HFFc6 (cell line): ENCODE measurements around the gene KRTAP2-4. TPM values are rescaled to one million over a fixed set of nuclear protein-coding genes. Genes with fewer than 3 reads are reported as not detected.
"Not testable (repeated sequence)": the region's sequence is repeated elsewhere in the genome, so short reads cannot be mapped to it uniquely, and the experiment has no call there.

Experiments used
- DNase-seq: peaks from one replicate; pipeline ENCODE4 v3.0.0-alpha.2; 2018
- H3K27ac Mint-ChIP-seq: 2 replicates; pipeline ENCODE4 v1.8.0; 2020; ENCODE audit warnings: mild to moderate bottlenecking, mixed read lengths
- H3K27me3 Mint-ChIP-seq: 2 replicates; pipeline ENCODE4 v1.8.0; 2021; ENCODE audit warnings: mild to moderate bottlenecking, moderate library complexity, mixed read lengths; ENCODE audit not compliant: insufficient read depth
- H3K36me3 Mint-ChIP-seq: 2 replicates; pipeline ENCODE4 v1.8.0; 2021; ENCODE audit warnings: low read depth, mixed read lengths
- H3K4me1 Mint-ChIP-seq: 2 replicates; pipeline ENCODE4 v1.8.0; 2020; ENCODE audit warnings: low read depth, mixed read lengths
- H3K4me3 Mint-ChIP-seq: 2 replicates; pipeline ENCODE4 v1.8.0; 2020; ENCODE audit warnings: mild to moderate bottlenecking, moderate library complexity, mixed read lengths
- H3K9me3 Mint-ChIP-seq: 2 replicates; pipeline ENCODE4 v1.8.0; 2020; ENCODE audit warnings: mild to moderate bottlenecking, mixed read lengths
- CTCF ChIP-seq: fragments of 200-600 bp; sonication (generic); IDR thresholded peaks from 2 replicates; pipeline ENCODE4 v1.5.0; 2021; ENCODE audit warnings: antibody characterized with exemption, mild to moderate bottlenecking
- total RNA-seq, 6 experiments: library from RNA; stranded (reverse); fragmentation: NEBNext Ultra II Directional; extraction: Animal tissue kit (Norgen Biotek cat#: 25700); gene quantifications; 2 replicates in 1 of 6; 3 replicates in 5 of 6; pipeline ENCODE4 v1.2.3, GENCODE V29; 2021

KRTAP2-4 gene
- total RNA-seq, 6 experiments from 2014 or later: not detected

DNA sequence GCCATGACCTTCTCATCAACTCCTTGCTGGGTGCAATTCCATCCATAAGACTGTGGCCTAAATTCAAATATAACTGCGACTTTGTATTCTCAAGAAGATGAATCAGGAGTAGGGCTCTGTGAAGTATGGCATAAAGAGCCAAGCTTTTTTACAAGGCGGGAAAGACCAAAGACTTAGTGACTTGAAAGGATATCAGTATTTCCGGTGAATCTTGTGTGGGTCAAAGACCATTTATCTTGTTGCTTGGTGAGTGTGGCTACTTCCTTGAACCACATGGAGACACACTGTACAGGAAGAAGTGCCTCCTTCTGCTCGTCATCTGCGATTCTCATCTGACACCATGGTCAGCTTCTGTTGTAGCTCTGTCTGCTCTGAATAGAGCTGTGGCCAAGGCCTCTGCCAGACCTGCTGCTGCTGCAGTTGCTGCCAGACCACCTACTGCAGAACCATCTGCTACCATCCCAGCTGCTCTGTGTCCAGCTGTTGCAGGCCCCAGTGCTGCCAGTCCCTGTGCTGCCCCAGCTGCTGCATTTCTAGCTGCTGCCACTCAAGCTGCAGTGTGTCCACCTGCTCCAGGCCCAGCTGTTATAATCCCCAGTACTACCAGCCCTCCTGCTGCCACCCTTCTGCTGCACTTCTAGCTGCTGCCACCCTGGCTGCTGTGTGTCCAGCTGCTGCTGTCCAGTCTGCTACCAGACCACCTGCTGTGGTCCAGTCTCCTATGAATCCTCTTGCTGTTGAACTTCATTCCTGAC lies 6.1 kb upstream of the KRTAP2-4 start:
- peaks cover 15% of the 10 kb centered on the region for H3K36me3 Mint-ChIP-seq
- H3K27me3 Mint-ChIP-seq: no peaks in the 10 kb centered on the region
- no peak overlapping the region for H3K4me3 Mint-ChIP-seq
- no peak for DNase-seq
- H3K27ac Mint-ChIP-seq: no peak overlapping the region
- TF ChIP-seq CTCF: no peak
- peaks cover 34% of the 10 kb centered on the region for H3K4me1 Mint-ChIP-seq
- H3K9me3 Mint-ChIP-seq: no peaks in the 10 kb centered on the region; the same call in 1 of the 2 replicates

- Mint-ChIP-seq H3K9me3 (no peaks in the 10 kb centered on the region), H3K27me3 (0 out of 2 replicates have a peak, but pooled peaks cover 3% of the 10 kb centered on the region), H3K4me3 (no peak overlapping the region), H3K4me1 (peaks cover 38% of the 10 kb centered on the region), H3K27ac (no peak overlapping the region), H3K36me3 (peaks cover 5% of the 10 kb centered on the region)
- DNase-seq: no peak
- TF ChIP-seq CTCF: no peak
Observed at GRCh38 chr17:41069031-41069430, 3.4 kb upstream of the KRTAP2-4 start.

DNA sequence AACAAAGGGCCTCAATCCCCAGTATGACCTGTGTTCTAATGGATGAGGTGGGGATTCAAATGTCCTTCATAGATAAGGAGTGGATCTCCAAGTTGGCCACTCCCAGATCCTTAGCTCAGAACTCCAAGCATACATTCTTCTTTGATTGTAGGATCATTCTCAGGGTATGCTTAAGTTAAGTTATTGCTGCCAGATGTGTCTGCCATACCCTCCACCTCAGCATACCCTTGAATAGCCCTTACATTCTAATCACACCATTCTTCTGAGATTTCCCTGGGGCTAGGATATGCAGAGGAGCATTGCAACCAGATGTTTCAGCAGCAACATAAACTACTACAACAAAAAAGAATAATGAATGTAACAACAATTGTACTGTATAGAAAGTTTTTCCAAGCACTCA lies 1.6 kb upstream of the KRTAP2-4 start:
- H3K9me3 Mint-ChIP-seq: no peaks in the 10 kb centered on the region

GRCh38 chr17:41065016-41065689 lies 526 bp downstream of the KRTAP2-4 start:
- Mint-ChIP-seq H3K27ac (peak overlapping the region; percentile 38; the same call in 1 of the 2 replicates), H3K4me1 (peaks cover 77% of the 10 kb centered on the region)
- H3K27me3 Mint-ChIP-seq, H3K9me3 Mint-ChIP-seq, DNase-seq, H3K4me3 Mint-ChIP-seq, H3K36me3 Mint-ChIP-seq: not testable (repeated sequence)

More for the DNA sequence above, 1.6 kb upstream of the KRTAP2-4 start:
- H3K4me3 Mint-ChIP-seq: no peak overlapping the region
- peak; percentile 43 for DNase-seq
- TF ChIP-seq CTCF: no peak
- H3K4me1 Mint-ChIP-seq: peaks cover 56% of the 10 kb centered on the region
- H3K27me3 Mint-ChIP-seq: 0 out of 2 replicates have a peak, but pooled peaks cover 3% of the 10 kb centered on the region
- peak overlapping the region; percentile 83 for H3K27ac Mint-ChIP-seq
- peaks cover 5% of the 10 kb centered on the region for H3K36me3 Mint-ChIP-seq

DNA sequence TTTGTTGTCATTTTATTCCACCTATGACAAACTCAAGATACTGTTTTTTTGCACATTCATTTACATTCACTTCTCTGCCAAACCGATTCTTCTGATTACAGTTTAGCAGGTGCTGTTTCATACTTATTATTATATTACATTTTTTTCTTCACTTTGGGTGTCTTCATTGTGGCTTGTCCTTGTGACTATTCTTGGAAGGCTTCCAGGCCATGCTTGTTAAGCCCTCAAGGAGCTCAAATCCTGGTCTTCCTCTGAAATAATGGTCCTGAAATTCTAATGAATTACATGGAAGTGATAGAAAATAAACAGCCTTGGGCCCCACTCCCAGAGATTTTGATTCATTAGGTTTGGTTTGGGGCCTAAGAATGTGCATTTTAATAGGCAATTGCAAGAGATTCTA lies 1.4 kb downstream of the KRTAP2-4 start:
- H3K36me3 Mint-ChIP-seq: peaks cover 5% of the 10 kb centered on the region
- no peak for DNase-seq
- peaks cover 6% of the 10 kb centered on the region for H3K27me3 Mint-ChIP-seq
- no peak overlapping the region for H3K4me3 Mint-ChIP-seq
- peak overlapping the region; percentile 93 for H3K27ac Mint-ChIP-seq
- no peaks in the 10 kb centered on the region for H3K9me3 Mint-ChIP-seq
- no peak for TF ChIP-seq CTCF
- H3K4me1 Mint-ChIP-seq: peaks cover 84% of the 10 kb centered on the region

GRCh38 chr17:41063449-41063848 lies 2.2 kb downstream of the KRTAP2-4 start:
- TF ChIP-seq CTCF: no peak
- Mint-ChIP-seq H3K27me3 (peaks cover 6% of the 10 kb centered on the region), H3K4me3 (no peak overlapping the region; the same call in 1 of the 2 replicates), H3K27ac (peak overlapping the region; percentile 93), H3K9me3 (no peaks in the 10 kb centered on the region), H3K4me1 (peaks cover 93% of the 10 kb centered on the region), H3K36me3 (peaks cover 5% of the 10 kb centered on the region)
- DNase-seq: no peak
